Upper lobe of left lung (tissue), 6 donors: Measurements from ENCODE around the gene MAPK11. TPM values are rescaled to one million over a fixed set of nuclear protein-coding genes. Genes with fewer than 3 reads are reported as not detected.

ENCODE experiments used
- ATAC-seq, 2 donors: fragments of 200-7000 bp; cut with Tn5 transposase; one replicate each; pipeline ENCODE4 v1.9.1; 2022; ENCODE audit warnings: mild to moderate bottlenecking in 2 of 2, moderate library complexity in 2 of 2; ENCODE audit not compliant: low FRiP score in 2 of 2
- DNase-seq, 2 donors: peaks; one replicate each; pipeline ENCODE4 v3.0.0-alpha.2; 2019 to 2020
- H3K27ac ChIP-seq, 4 donors: fragments of 200-600 bp; sonication (generic); one replicate each; pipeline ENCODE4 v1.5.1; 2016 to 2019
- H3K27me3 ChIP-seq, 4 donors: fragments of 200-600 bp; sonication (generic); one replicate each; pipeline ENCODE4 v1.5.1; 2017 to 2019
- H3K36me3 ChIP-seq, 4 donors: fragments of 200-600 bp; sonication (generic); one replicate each; pipeline ENCODE4 v1.5.1; 2016 to 2019
- H3K4me1 ChIP-seq, 4 donors: fragments of 200-600 bp; sonication (generic); one replicate each; pipeline ENCODE4 v1.5.1; 2018 to 2019
- H3K4me3 ChIP-seq, 4 donors: fragments of 200-600 bp; sonication (generic); one replicate each; pipeline ENCODE4 v1.5.1; 2017 to 2019; ENCODE audit warnings: mild to moderate bottlenecking in 2 of 4, moderate library complexity in 1 of 4
- H3K9me3 ChIP-seq, 4 donors: fragments of 200-600 bp; sonication (generic); one replicate each; pipeline ENCODE4 v1.5.1; 2018 to 2019
- EP300 ChIP-seq, 4 donors: sonication (generic); formaldehyde crosslinking; IDR thresholded peaks; one replicate each; pipeline ENCODE4 v1.5.1; 2017; ENCODE audit warnings: antibody characterized with exemption in 4 of 4, control low read depth in 2 of 4
- POLR2A ChIP-seq, 4 donors: fragments of 450-650 bp; IDR thresholded peaks; one replicate each; pipeline ENCODE4 v1.5.1; 2016 to 2017; ENCODE audit warnings: antibody characterized with exemption in 4 of 4, mild to moderate bottlenecking in 2 of 4
- POLR2AphosphoS5 ChIP-seq, 2 donors: sonication (generic); formaldehyde crosslinking; IDR thresholded peaks; one replicate each; pipeline ENCODE4 v1.5.1; 2017; ENCODE audit warnings: antibody characterized with exemption in 2 of 2
- WGBS, 2 donors: methylation state at CpG; one replicate each; pipeline ENCODE4 v1.1.5; 2017 to 2018; 5-methylcytosine and 5-hydroxymethylcytosine counted together
- total RNA-seq, 6 donors: library from RNA; depleted of rRNA in 4 of 6; stranded (reverse); fragments of >200 nt in 4 of 6; gene quantifications; one replicate each; pipeline versions ENCODE4 v1.1.0 to v1.2.1, GENCODE V29; 2016 to 2021
- TF ChIP-seq, protein P1 (sequence below), 6 experiments: fragments of 450-650 bp in 4 of 6; fragments of 200-600 bp in 2 of 6; sonication (generic) in 2 of 6; IDR thresholded peaks; one replicate each; pipeline ENCODE4 v1.5.1; 2016 to 2019; ENCODE audit warnings: antibody characterized with exemption in 6 of 6
- donor health status: DM: no; HTN: no; CAD: no; lungs with moderate emphysema.
- donor health status: DM: no; HTN: yes; CAD: no; lungs with severe emphysema.

MAPK11 gene
- total RNA-seq, 6 donors from 2014 or later: 3.1 to 27.3 (median 8.6) TPM

DNA sequence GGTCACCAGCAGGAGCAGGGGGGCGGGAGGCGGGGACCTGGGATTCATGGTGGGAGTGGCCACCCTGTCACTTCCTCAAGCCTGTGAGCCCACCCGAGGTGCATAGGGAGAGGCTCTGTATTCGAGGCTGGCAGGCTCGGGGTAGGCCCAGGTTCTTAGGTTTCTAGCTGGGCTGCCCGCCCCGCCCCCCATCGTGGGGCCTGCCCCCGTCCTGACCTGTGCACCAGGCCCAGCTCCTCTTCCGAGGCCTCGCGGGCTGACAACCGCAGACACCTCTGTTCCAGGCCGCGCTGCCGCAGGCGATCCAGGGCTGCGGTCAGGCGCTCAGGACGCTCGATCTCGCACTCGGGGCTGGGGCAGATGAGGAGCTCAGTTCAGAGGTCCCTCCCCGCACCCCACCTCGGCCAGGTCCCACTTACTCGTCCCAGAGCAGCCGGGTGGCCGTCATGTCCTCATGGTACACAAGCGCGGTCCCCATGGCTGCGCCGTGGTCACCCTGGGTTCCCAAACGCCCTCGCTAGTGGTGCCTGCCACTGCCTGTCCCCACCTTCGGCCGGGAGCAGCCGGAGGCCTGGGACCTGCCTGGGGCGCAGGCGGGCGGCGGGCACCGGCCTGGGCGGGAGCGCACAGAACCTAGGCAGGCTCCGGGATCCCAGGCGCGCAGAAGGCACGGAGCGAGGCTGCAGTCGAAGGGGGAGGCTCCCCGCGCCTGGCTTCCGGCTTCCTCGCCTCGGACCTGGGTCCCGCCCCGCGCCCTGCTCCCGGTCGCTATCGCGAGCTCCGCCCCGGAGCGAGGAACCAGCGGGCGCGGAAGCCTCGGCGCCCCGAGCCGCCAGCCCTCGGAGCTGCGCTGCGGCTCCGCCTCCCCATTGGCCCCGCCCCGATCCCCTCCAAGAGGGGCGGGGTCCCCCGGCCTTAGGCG is 19.4 kb downstream of the MAPK11 start, which contains the start of gene HDAC10:
HDAC10 (minus strand) TSS at position 711 of the 922 bp plus-strand sequence; CDS start at position 478, 233 bp downstream.
- WGBS, 2 donors: 0% methylated on average over 13 to 24 of the region's 81 CpGs
- Histone ChIP-seq H3K27ac (peak within 1 kb of the TSS; percentile 58 to 86 (median 82)), H3K36me3 (peaks cover 3 to 29% (median 20%) of the 10 kb centered on the region in 4 donors), H3K4me3 (peak within 1 kb of the TSS; percentile 60 to 89 (median 75)), H3K9me3 (no peaks in the 10 kb centered on the region), H3K27me3 (no peaks in the 10 kb centered on the region), H3K4me1 (peaks cover 25 to 57% (median 34%) of the 10 kb centered on the region in 4 donors)
- TF ChIP-seq, protein P1, sequence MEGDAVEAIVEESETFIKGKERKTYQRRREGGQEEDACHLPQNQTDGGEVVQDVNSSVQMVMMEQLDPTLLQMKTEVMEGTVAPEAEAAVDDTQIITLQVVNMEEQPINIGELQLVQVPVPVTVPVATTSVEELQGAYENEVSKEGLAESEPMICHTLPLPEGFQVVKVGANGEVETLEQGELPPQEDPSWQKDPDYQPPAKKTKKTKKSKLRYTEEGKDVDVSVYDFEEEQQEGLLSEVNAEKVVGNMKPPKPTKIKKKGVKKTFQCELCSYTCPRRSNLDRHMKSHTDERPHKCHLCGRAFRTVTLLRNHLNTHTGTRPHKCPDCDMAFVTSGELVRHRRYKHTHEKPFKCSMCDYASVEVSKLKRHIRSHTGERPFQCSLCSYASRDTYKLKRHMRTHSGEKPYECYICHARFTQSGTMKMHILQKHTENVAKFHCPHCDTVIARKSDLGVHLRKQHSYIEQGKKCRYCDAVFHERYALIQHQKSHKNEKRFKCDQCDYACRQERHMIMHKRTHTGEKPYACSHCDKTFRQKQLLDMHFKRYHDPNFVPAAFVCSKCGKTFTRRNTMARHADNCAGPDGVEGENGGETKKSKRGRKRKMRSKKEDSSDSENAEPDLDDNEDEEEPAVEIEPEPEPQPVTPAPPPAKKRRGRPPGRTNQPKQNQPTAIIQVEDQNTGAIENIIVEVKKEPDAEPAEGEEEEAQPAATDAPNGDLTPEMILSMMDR (IDR thresholded peaks at IDR 0.05): peak in 1 of 6 experiments; percentile 13
- TF ChIP-seq EP300 (IDR thresholded peaks at IDR 0.05) (no peak), POLR2AphosphoS5 (IDR thresholded peaks at IDR 0.05) (peak; percentile 12 to 46), POLR2A (IDR thresholded peaks at IDR 0.05) (peak in 2 of 4 donors; percentile 51 to 62)
- ATAC-seq (peak; percentile 71 to 92), DNase-seq (peak; percentile 89 to 97)

DNA sequence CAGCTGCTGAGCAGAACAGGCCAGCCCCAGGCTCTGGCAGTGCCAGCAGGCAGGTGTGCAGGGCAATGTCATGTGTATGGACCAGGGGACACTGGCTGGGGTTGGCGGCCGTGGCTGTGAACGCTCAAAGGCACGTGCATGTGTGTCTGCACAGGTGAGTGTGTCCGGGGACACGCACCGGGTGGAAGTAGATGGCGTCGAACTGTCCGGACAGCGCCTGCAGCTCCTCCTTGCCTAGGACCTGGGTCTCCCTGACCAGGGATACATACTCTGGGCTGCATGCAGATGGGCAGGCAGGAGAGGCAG is 20.0 kb downstream of the MAPK11 start:
- H3K4me3 ChIP-seq: peak overlapping the region; percentile 60 to 89 (median 75)
- no peaks in the 10 kb centered on the region for H3K9me3 ChIP-seq
- peak overlapping the region in 3 of 4 donors; percentile 58 to 82 (median 81) for H3K27ac ChIP-seq
- ATAC-seq: no peak
- H3K36me3 ChIP-seq: peaks cover 3 to 30% (median 21%) of the 10 kb centered on the region in 4 donors
- H3K27me3 ChIP-seq: no peaks in the 10 kb centered on the region
- no peak for TF ChIP-seq POLR2AphosphoS5 (IDR thresholded peaks at IDR 0.05)
- TF ChIP-seq, protein P1 (IDR thresholded peaks at IDR 0.05): no peak
- no peak for TF ChIP-seq POLR2A (IDR thresholded peaks at IDR 0.05)
- no peak for TF ChIP-seq EP300 (IDR thresholded peaks at IDR 0.05)
- WGBS, 2 donors: 73 to 87% methylated on average over 7 to 11 of the region's 11 CpGs
- peaks cover 30 to 63% (median 39%) of the 10 kb centered on the region in 4 donors for H3K4me1 ChIP-seq
- no peak for DNase-seq

DNA sequence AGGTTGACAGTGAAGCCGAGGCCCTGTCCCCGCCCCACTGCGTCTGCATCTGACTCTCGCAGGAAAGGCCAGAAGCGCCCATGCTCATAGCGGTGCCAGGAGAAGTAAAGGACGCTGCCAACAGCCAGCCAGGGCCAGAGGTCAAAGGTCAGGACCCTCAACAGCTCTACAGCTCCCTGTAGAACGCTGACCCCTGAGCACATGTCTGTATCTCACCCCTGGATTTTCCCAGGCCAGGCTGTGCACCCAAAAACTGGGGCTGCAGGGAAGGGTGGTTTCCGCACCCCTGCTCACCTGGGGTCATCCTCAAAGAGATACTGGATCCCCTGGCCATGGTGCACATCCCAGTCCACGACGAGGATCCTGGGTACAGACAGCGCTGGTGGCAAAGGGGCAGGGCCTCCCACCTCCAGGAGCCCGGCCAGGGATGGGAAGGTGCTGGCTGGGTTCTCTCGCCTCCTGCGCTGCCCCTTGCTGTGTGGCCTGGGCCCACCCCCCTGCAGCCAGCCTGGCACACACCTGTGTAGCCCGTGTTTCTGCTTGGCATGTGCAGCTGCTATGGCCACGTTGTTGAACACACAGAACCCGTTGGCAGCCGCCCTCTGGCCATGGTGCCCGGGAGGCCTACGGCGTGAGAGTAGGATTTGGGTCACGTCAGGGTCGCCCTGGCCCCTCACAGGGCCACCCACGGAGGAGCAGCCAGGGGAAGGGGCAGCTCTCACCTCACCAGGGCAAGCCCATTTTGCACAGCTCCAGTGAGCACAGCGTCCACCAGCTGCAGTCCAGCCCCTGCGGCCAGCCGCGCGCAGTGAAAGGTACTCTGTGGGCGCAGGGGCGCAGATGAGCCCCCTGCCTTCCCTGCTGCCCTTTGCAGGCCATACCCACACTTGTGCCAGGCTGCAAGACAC is 20.6 kb downstream of the MAPK11 start:
- TF ChIP-seq POLR2AphosphoS5 (IDR thresholded peaks at IDR 0.05) (no peak), POLR2A (IDR thresholded peaks at IDR 0.05) (no peak), EP300 (IDR thresholded peaks at IDR 0.05) (no peak)
- TF ChIP-seq, protein P1 (IDR thresholded peaks at IDR 0.05): no peak
- WGBS, 2 donors: 95% methylated on average over 17 to 31 of the region's 32 CpGs
- Histone ChIP-seq H3K27me3 (no peaks in the 10 kb centered on the region), H3K4me1 (peaks cover 30 to 65% (median 39%) of the 10 kb centered on the region in 4 donors), H3K27ac (peak overlapping the region in 1 of 4 donors; percentile 82), H3K9me3 (no peaks in the 10 kb centered on the region), H3K36me3 (peaks cover 3 to 30% (median 21%) of the 10 kb centered on the region in 4 donors), H3K4me3 (peak overlapping the region in 2 of 4 donors; percentile 60 to 82)
- ATAC-seq (no peak), DNase-seq (peak in 1 of 2 donors; percentile 77)

DNA sequence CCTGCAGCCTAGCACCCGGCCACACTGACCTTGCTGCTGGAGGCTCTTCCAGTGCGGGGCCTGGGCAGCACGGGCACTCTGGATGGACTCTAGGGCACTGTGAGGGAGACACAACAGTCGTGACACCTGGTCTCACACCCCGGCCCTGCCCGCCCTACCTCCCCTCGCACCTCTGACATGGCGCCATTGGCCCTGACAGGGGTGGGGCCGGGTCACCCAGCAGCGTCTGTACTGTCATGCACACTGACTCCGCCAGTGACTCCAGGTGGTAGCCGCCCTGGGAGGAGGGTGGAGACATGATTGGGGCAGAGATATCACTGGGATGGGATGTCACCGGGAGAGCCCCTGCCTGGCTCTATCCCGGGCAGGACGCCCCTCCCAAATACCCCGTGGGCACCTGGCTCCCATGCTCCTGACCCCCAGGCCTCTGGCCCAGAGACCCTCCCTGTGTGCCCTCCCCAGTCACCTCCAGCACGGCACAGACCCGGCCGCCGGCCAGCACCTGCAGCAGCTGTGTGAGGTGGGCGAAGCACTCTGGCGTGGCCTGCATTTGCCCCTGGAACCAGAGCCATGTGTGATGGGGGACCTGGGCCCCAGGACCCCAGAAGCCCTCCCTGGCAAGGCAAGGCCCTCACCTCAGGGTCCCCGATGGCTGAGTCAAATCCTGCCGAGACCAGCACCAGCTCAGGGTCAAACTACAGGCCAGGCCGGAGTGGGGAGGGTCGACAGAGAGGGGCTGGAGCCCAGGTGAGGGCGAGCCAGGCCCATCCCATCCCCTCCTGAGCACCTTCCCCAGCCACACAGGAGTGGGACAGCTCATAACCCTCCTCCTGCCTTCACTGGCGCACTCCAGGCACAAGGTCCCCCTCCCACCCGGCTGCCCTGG is 21.7 kb downstream of the MAPK11 start:
- Histone ChIP-seq H3K4me3 (no peak overlapping the region), H3K36me3 (peaks cover 3 to 30% (median 21%) of the 10 kb centered on the region in 4 donors), H3K27me3 (no peaks in the 10 kb centered on the region), H3K27ac (no peak overlapping the region), H3K4me1 (peaks cover 36 to 73% (median 45%) of the 10 kb centered on the region in 4 donors), H3K9me3 (no peaks in the 10 kb centered on the region)
- WGBS, 2 donors: 92 to 98% methylated on average over 8 to 20 of the region's 29 CpGs
- ATAC-seq (no peak), DNase-seq (peak in 1 of 2 donors; percentile 78)
- TF ChIP-seq, protein P1 (IDR thresholded peaks at IDR 0.05): no peak
- TF ChIP-seq POLR2AphosphoS5 (IDR thresholded peaks at IDR 0.05) (no peak), EP300 (IDR thresholded peaks at IDR 0.05) (no peak), POLR2A (IDR thresholded peaks at IDR 0.05) (no peak)
